HG03565 (cell line): ENCODE data around the gene ECHS1.
"Not testable (repeated sequence)": the region's sequence is repeated elsewhere in the genome, so short reads cannot be mapped to it uniquely, and the experiment has no call there.

Experiments
- ATAC-seq: cut with Tn5 transposase; IDR thresholded peaks from one replicate; pipeline ENCODE4 v1.9.1; 2021; ENCODE audit warnings: mild to moderate bottlenecking, moderate library complexity; ENCODE audit not compliant: unreplicated experiment

ECHS1 gene

DNA sequence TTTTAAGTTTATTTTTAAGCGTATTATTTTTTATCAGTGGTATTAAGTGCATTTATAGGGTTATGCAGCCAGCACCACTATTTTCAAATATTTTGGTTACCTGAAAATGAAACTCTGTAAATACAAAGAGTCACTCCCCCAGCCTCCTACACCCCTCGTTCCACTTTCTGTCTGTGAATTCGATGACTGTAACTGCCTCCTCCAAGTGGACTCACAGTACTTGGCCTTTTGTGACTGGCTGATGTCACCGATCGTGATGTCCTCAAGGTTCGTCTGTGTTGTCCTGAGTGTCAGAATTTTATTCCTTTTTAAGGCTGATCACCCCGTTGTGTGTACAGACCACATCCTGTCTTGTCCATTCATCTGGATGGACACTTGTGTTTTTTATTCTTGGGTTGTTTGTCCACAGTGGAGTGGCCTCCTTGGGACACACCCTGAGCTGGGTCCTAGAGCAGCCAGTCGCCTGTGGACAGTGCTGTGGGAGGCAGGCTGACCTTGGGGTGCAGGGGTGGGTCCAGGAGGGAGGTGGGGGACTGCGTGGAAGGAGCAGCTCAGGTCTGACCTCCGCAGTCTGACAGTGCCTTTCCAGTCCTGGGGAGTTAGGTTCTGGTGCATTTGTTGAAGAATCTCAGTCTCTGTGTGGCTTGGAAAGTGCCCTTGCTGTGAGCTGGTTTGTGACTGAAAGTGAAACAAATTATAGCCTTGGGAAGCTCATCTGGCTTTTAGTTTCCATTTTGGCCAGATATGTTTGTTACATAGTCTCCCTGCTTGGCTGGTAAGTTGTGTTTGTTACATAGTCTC lies 27.7 kb upstream of the ECHS1 start:
- ATAC-seq = peak; percentile 39

DNA sequence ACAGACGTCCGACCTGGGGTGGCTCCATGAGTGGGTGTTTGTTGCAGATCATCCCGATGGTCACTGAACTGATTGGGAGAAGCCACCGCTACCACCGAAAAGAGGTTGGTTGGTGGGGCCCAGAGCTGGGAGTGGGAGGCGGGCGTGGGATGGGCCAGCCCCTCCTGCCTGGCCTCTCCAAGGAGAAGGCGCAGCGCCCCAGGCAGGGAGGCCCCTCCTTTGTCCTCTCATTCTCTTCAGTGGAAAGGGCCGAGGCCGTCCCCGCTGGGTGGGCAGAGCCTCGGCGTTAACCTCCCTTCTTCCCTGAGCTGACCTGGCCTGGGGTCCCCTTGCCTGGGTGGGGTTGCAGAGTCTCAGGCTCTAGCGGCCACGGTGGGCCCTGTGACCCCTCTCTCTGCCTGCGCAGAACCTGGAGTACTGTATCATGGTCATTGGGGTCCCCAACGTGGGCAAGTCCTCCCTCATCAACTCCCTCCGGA lies 26.0 kb upstream of the ECHS1 start:
- ATAC-seq = no peak

DNA sequence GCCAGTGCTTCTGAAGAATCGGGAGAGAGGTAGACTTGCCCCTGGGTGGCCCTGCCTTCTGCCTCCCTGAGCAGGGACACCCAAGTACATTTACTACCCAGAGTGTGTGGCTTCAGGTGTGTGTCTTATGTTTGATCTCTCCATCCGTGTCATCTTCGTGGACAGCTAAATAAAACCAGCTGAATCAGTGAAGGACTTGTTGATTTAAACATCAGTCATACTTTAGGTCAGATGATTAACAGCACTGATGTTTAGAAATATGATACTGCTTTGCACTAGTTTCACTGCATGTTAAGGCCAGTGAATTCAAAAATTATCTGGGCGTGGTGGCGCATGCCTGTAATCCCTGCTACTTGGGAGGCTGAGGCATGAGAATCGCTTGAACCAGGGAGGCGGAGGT lies 24.8 kb upstream of the ECHS1 start:
- ATAC-seq = no peak

DNA sequence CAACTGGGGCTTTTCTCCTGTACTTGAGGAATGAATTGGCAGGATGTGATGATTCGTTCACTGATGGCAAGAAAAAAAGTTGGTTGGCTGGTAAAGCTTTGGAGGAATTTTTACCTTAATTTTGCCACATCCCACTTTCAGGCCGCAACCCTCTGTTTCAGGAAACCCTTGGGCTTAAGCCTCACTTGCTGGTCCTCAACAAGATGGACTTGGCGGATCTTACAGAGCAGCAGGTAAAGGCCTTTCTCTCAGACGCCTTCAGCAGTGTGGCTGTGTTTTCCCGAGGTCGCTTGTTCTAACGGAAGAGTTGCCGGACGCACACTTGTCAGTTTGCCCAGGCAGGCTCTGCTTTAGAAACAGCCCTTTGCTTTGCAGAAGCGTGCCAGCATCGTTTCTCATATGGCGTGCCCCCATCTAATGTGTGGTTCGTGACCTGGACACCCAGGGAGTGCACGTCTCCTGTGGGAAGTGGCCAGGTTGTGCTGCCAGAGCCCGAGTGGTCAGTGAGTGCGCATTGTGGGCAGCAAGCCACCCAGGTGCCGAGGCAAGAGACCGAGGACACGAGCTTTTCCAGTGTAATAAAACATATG lies 23.0 kb upstream of the ECHS1 start:
- ATAC-seq = no peak

DNA sequence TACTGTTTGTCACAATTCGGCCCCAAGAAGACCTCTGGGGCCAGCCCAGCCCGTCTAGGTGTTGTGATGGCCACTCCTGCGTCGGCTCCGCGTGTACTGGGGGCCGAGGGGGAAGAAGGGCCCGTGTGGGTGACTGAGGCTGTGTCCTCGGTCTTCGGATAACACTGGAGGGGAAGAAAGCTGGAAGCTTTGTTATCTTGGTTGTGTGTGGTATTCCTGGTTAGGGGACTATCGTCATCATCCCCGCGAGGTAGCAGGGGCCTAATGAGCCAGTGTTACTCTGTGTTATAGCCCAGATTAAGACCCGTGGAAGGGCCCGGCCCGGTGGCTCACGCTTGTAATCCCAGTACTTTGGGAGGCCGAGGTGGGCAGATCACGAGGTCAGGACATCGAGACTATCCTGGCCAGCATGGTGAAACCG lies 21.7 kb upstream of the ECHS1 start:
- ATAC-seq = no peak

DNA sequence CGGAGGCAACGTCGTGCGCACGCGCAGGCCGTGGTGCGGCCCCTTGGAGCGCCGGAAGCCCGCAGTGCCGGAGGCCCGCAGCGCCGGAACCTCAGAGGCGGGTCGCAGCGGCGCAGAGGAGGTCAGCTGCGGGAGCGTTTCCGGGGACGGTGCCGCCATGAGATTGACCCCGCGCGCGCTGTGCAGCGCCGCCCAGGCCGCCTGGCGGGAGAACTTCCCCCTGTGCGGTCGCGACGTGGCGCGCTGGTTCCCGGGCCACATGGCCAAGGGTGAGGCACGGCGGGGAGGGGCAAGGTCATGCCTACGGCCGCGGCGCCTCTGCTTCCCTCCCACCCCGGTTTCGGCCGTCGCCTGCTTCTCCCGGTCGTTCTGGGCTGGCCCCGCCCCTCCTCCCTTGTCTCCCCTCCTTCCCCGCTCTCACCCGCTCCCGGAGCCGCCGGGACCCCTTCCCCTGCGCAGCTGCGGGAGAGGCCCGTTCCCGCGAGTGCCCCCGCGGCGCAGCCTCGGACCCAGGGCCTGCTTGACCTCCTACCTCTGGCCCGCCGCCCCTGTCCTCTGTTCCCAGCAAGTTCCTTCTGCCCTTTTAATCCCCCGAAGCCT lies 21.0 kb upstream of the ECHS1 start, which contains the start of gene MTG1:
TSS of gene MTG1 (plus strand) at position 94 of the 600 bp plus-strand sequence. CDS start at position 158, 64 bp downstream.
- peak; percentile 61 for ATAC-seq

DNA sequence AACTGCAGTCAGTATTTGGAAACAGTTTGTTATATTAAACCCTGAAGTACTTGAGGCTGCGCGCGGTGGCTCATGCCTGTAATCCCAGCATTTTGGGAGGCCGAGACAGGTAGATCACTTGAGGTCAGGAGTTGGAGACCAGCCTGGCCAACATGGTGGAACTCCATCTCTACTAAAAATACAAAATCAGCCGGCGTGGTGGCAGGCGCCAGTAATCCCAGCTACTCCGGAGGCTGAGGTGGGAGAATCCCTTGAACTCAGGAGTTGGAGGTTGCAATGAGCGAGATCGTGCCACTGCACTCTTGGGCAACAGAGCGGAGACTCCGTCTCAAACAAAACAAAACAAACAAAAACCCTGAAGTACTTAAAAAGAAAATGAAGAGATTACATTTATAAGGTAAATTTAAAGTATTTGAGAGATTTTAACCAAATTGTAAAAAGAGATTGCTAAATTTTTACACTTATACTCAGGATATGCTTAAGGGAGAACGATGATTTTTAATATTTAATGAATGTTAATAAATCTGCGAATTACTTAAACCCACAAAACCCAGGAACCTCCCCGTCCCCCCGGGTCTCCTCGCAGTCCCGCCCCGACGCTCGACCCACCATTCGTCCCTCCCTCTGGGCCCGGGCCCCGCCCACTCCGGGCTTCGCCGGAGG lies 20.4 kb upstream of the ECHS1 start:
- ATAC-seq = no peak

DNA sequence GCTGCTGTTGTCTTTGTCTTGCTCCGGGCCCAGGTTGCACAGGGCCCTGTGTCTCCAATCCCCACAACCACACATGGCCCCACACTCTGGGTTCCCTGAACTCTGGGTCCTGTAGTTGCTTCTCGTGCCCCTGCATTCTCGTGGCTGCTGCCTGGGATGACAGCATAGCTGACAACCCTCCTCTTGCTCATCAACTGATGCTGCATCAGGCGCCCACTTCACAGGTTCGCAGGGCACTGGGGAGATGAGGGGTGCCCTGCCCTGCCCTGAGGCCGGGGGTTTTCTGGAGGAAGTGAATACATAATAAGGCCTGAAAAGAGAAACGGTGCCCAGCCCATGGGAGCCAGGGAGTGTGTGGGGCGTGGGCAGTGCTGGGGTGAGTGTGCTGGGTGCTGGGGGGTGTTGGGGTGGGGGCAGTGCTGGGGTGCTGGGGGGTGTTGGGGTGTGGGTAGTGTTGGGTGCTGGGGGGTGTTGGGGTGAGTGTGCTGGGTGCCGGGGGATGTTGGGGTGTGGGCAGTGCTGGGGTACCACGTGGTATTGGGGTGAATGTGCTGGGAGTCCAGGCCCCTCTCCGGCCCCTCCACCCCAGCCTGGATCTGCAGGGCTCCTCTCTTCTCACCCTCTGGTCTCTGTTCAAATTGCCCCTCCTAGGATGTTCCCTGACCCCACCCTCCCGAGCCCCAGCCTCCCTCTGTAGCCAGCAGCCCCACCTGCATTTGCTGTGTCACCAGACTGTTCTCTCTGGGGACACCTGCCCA lies 18.8 kb upstream of the ECHS1 start:
- no peak for ATAC-seq

DNA sequence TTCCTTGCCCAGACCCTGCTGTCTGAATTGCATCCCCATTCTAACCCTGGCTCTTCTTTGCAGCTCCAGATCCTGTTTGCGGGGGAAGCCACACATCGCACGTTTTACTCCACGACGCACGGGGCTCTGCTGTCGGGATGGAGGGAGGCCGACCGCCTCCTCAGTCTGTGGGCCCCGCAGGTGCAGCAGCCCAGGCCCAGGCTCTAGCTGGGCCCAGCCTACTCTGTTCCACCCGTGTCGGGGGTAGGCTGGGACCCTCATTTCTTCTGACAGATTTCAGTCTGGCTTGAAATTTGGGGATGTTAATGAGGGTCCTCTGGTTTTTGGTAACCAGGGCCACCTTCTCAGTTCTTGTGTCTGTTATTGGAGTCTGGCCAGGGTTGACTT lies 18.1 kb upstream of the ECHS1 start:
- ATAC-seq = no peak

DNA sequence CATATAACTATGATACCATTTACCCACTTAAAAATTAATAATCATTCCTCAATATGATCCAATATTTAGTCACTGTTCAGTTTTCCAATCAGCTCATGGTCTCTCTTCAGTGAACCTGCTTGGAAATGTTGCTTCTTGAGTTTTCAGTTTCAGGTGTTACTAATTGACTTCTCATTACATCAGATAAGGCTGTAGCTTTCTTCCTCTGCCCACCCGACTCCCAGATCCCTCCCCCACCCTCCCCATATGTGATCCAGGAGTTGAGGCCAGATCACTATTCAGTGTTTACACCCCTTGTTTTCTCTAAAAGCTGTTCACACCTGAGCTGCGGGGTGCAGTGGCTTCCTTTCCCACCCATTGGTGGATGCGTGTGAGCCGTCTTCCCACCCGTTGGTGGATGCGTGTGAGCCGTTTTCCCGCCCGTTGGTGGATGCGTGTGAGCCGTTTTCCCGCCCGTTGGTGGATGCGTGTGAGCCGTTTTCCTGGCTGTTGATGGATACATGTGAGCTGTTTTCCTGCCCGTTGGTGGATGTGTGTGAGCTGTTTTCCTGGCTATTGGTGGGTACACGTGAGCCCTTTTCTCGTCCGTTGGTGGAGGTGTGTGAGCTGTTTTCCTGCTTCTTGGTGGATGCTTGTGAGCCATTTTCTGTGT lies 17.6 kb upstream of the ECHS1 start:
- no peak for ATAC-seq

DNA sequence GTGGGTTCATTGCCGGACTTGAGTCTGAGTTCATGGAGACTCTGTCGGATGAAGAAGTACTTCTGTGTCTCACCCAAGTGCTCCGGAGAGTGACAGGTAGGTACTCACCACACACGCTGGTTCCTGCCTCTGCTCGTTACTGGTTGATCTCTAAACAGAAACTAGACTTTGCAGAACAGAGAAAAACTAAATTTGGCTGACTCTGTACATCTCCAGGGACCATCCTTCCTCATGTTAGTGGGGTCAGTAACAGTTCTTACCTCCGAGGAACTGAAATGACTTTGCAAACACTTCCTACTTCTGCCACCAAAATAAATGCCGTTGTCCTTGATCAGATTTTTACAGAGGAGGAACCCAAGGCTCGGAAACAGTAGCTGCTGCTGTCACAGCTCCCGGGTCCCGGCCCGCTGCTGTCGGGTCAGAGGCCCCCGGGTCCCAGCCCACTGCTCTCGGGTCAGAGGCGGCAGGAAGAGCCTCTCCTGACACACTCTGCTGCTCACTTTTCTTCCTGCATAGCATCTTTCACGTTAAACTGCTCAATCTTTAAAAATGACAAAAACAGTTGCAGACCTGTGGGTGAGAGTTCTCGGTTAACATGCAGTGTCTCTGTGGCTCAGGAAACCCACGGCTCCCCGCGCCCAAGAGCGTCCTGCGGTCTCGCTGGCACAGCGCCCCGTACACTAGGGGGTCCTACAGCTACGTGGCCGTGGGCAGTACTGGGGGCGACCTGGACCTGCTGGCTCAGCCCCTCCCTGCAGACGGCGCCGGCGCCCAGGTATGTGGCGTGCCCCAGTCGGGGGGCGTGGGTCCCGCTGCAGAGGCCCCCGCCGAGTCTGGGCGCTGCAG lies 16.0 kb upstream of the ECHS1 start:
- peak; percentile 78 for ATAC-seq

DNA sequence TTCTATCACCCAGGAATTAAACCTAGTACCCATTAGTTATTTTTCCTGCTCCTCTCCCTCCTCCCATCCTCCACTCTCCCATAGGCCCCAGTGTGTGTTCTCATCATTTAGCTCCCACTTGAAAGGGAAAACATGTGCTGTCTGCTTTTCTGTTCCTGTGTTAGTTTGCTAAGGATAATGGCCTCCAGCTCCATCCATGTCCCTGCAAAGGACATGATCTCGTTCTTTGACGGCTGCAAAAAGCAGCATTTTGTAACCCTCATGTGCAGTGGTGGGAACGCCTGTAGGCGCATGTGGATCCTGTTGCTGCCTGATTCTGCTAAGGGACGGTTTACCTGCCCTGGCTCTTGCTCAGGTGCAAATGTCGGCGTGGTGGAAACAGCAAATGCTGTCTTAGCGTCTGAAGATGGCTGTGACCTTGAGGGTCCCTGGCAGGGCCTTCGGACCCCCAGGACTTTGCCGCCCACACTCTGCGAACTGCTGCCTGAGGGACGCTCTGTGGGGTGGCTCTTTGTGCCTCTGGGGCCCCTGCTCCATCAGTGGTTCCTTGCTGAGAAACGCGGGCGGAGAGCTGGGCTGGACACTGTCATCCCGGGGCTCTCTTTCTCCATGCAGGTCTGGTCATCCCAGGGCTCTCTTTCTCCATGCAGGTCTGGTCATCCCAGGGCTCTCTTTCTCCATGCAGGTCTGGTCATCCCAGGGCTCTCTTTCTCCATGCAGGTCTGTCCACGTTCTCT lies 15.2 kb upstream of the ECHS1 start:
- no peak for ATAC-seq

DNA sequence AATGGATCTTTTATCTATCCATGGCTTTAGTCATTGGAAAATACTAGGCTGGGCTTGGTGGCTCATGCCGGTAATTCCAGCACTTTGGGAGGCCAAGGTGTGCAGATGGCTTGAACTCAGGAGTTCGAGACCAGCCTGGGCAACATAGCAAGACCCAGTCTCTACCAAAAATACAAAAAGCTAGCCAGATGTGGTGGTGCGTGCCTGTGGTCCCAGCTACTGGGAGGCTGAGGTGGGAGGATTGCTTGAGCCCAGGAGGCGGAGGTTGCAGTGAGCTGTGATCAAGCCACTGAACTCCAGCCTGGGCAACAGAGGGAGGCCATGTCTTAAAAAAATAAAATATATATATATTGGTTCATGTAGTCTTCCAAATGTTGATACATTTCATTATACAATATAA lies 13.8 kb upstream of the ECHS1 start:
- not testable (repeated sequence) for ATAC-seq

DNA sequence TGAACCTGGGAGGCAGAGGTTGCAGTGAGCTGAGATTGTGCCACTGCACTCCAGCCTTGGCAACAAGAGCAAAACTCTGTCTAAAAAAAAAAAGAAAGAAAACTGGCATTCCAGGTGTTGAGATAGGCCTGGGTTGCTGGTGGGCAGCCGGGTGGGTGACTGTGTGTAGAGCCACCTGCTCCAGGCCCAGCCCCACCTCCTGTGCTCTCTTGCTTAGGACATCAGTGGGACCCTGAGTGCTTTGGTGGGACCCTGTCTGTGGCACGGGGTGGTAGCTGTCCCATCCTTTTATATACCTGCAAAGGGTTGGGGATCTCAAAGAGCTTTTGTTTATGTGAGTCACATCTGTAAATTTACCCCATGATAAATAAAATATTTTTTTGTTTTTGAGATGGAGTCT lies 12.1 kb upstream of the ECHS1 start:
- ATAC-seq = no peak

DNA sequence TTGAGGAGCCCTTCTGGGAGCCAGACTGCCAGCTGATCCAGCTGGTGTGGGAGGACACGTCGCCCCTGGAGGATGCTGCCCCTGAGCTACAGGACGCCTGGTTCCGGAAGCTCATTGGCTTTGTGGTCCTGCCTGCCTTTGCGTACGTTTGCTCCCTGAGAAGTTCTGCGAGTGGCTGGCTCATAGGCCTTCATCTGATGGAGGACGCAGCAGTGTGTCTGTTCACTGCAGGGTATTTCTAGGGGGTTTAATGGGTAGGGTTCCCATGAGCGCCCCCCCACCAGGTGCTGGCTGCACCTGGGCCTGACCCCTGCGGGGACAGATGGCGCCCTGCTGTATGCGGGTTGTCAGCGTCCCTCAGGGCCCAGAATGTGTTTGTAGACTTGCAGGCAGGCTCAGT lies 10.9 kb upstream of the ECHS1 start:
- no peak for ATAC-seq

DNA sequence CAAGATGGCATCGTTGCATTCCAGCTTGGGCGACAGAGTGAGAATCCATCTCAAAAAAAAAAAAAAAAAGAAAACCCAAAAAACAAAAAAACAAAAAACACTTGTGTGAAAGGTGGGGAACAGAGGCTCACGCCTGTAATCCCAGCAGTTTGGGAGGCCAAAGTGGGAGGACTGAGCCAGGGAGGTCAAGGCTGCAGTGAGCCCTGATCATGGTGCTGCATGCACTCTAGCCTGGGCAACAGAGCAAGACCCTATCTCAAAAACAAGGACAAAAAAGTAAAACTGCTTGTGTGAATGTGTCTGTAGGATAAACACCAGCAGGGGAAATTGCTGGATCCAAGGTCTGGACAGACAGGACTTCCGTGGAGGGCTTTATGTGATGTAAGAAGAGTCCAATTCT lies 10.4 kb upstream of the ECHS1 start:
- no peak for ATAC-seq

DNA sequence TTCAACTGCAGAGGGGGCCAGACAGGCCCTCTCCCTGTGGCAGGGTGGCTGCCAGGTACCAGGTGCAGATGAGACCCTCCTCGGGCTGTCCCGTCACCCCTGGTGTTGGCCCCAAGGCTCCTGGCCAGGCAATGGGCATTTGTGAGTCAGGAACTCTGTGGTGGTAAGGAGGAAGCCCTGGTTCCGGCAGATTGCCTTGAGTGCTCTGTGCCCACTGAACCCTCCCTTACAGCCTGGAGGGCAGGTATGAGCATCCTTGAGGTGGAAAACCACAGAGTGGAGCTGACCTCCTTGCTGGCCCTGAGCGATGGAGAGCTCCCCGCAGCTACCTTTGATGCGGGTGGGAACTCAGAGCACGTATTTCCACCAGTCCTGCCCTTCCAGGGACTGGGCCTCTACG lies 7.9 kb upstream of the ECHS1 start:
- no peak for ATAC-seq

DNA sequence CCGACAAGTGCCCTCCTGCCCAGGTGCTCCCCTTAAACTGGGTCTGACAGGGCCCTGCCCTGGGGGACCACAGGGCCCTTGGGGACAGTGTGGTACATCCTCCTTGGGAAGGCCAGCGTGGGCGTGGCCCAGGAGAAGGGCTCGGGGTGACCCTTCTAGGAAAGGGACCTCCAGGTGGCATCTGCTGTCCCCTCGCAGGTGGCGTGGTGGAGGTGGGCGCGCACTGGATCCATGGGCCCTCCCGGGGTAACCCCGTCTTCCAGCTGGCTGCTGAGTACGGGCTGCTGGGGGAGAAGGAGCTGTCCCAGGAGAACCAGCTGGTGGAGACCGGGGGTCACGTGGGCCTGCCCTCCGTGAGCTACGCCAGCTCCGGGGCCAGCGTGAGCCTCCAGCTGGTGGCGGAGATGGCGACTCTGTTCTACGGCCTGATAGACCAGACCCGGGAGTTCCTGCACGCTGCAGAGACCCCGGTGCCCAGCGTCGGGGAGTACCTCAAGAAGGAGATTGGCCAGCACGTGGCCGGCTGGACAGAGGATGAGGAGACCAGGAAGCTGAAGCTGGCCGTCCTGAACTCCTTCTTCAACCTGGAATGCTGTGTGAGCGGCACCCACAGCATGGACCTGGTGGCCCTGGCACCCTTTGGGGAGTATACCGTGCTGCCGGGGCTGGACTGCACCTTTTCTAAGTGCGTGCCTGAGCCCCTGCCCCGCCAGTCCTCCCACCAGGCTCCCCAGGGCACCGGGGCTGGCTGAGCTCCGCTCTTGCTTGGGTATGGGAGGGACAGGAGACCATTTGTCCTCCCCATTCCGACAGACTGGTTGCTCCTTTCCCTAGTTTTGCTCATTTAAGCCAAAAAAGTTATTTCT lies 6.9 kb upstream of the ECHS1 start:
- ATAC-seq = no peak
